HEK293T (cell line): ENCODE results near the gene RUNX3.

ENCODE experiments used
- ARNT ChIP-seq: fragments of 450-650 bp; IDR thresholded peaks from 2 replicates; pipeline ENCODE4 v1.6.1; 2017; ENCODE audit warnings: mild to moderate bottlenecking
- BHLHE40 ChIP-seq: fragments of 450-650 bp; IDR thresholded peaks from 2 replicates; pipeline ENCODE4 v1.6.1; 2016; ENCODE audit warnings: mild to moderate bottlenecking, moderate library complexity, borderline replicate concordance
- ELF4 ChIP-seq: fragments of 450-650 bp; IDR thresholded peaks from 2 replicates; pipeline ENCODE4 v1.6.1; 2017; ENCODE audit warnings: antibody characterized with exemption
- FOXA1 ChIP-seq: fragments of 450-650 bp; IDR thresholded peaks from 2 replicates; pipeline ENCODE4 v1.6.1; 2016; ENCODE audit warnings: mild to moderate bottlenecking
- FOXK2 ChIP-seq: fragments of 450-650 bp; IDR thresholded peaks from 2 replicates; pipeline ENCODE4 v1.6.1; 2016; ENCODE audit warnings: mild to moderate bottlenecking
- FOXM1 ChIP-seq: fragments of 450-650 bp; IDR thresholded peaks from 2 replicates; pipeline ENCODE4 v1.6.1; 2017; ENCODE audit warnings: mild to moderate bottlenecking, borderline replicate concordance
- HDGF ChIP-seq: fragments of 450-650 bp; IDR thresholded peaks from 2 replicates; pipeline ENCODE4 v1.6.1; 2017; ENCODE audit warnings: antibody characterized with exemption, borderline replicate concordance
- LEF1 ChIP-seq: fragments of 450-650 bp; IDR thresholded peaks from 2 replicates; pipeline ENCODE4 v1.6.1; 2017; ENCODE audit warnings: mild to moderate bottlenecking, borderline replicate concordance
- NFRKB ChIP-seq: fragments of 450-650 bp; IDR thresholded peaks from 2 replicates; pipeline ENCODE4 v1.6.1; 2016; ENCODE audit warnings: mild to moderate bottlenecking, moderate library complexity
- PKNOX1 ChIP-seq: fragments of 450-650 bp; IDR thresholded peaks from 2 replicates; pipeline ENCODE4 v1.6.1; 2016
- SP1 ChIP-seq: fragments of 450-650 bp; IDR thresholded peaks from 2 replicates; pipeline ENCODE4 v1.6.1; 2017
- SUZ12 ChIP-seq: fragments of 450-650 bp; IDR thresholded peaks from 2 replicates; pipeline ENCODE4 v1.6.1; 2016; ENCODE audit warnings: mild to moderate bottlenecking
- TARDBP ChIP-seq: fragments of 450-650 bp; IDR thresholded peaks from 2 replicates; pipeline ENCODE4 v1.6.1; 2016

GRCh38 chr1:24902471-24902891 lies 27.6 kb downstream of the RUNX3 start:
- TF ChIP-seq TARDBP (no peak), SP1 (no peak), FOXM1 (no peak), BHLHE40 (no peak), PKNOX1 (no peak), FOXK2 (no peak), NFRKB (no peak), SUZ12 (no peak), HDGF (no peak), ARNT (no peak), FOXA1 (no peak), ELF4 (no peak), LEF1 (no peak)
